ENCODE data around the gene KHDRBS2.

KHDRBS2 gene

GRCh38 chr6:61909486-61909885, 376.5 kb downstream of the KHDRBS2 start:
- no peak for TF ChIP-seq EZH2phosphoT487 (IDR thresholded peaks at IDR 0.05; ENCODE audit: low read depth)
- TF ChIP-seq, protein P1, sequence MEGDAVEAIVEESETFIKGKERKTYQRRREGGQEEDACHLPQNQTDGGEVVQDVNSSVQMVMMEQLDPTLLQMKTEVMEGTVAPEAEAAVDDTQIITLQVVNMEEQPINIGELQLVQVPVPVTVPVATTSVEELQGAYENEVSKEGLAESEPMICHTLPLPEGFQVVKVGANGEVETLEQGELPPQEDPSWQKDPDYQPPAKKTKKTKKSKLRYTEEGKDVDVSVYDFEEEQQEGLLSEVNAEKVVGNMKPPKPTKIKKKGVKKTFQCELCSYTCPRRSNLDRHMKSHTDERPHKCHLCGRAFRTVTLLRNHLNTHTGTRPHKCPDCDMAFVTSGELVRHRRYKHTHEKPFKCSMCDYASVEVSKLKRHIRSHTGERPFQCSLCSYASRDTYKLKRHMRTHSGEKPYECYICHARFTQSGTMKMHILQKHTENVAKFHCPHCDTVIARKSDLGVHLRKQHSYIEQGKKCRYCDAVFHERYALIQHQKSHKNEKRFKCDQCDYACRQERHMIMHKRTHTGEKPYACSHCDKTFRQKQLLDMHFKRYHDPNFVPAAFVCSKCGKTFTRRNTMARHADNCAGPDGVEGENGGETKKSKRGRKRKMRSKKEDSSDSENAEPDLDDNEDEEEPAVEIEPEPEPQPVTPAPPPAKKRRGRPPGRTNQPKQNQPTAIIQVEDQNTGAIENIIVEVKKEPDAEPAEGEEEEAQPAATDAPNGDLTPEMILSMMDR (IDR thresholded peaks at IDR 0.05; ENCODE audit: low read depth, low read length): no peak
- Histone ChIP-seq H3K36me3 (replicated peaks; ENCODE audit: low read depth, low read length) (no peaks in the 10 kb centered on the region), H3K4me2 (ENCODE audit: low read length) (no peak overlapping the region), H3K9ac (ENCODE audit: low read length) (no peak overlapping the region), H3K9me3 (ENCODE audit: insufficient read depth, low read length) (no peaks in the 10 kb centered on the region), H3K27ac (ENCODE audit: low read length) (no peak overlapping the region), H3K4me3 (ENCODE audit: low read length) (no peak overlapping the region), H4K20me1 (ENCODE audit: insufficient read depth, low read length) (no peaks in the 10 kb centered on the region), H2AFZ (ENCODE audit: low read depth, low read length) (no peak overlapping the region), H3K4me1 (ENCODE audit: low read length) (no peaks in the 10 kb centered on the region), H3K79me2 (ENCODE audit: low read length) (no peaks in the 10 kb centered on the region), H3K27me3 (ENCODE audit: low read depth, low read length) (no peaks in the 10 kb centered on the region)

DNA sequence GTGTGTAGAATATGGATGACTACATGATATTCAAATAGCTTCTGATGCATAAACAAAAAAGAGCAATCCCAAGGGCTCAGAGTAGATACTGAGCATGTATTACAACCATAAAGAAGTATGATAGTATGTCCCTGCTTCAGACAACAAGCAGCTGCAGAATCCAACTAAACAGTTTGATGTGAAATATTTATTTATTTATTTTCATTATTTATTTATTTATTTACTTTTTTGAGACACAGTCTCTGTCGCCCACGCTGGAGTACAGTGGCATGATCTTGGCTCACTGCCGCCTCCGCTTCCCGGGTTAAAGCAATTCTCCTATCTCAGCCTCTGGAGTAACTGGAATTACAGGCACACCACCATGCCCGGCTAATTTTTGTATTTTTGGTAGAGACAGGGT, 384.3 kb downstream of the KHDRBS2 start:
- Histone ChIP-seq H3K27me3 (ENCODE audit: low read depth, low read length) (no peaks in the 10 kb centered on the region), H3K27ac (ENCODE audit: low read length) (no peak overlapping the region), H3K79me2 (ENCODE audit: low read length) (no peaks in the 10 kb centered on the region), H3K4me3 (ENCODE audit: low read length) (no peak overlapping the region), H3K9me3 (ENCODE audit: insufficient read depth, low read length) (no peaks in the 10 kb centered on the region), H3K36me3 (replicated peaks; ENCODE audit: low read depth, low read length) (no peaks in the 10 kb centered on the region), H3K9ac (ENCODE audit: low read length) (no peak overlapping the region), H2AFZ (ENCODE audit: low read depth, low read length) (no peak overlapping the region), H3K4me1 (ENCODE audit: low read length) (no peaks in the 10 kb centered on the region), H3K4me2 (ENCODE audit: low read length) (no peak overlapping the region), H4K20me1 (ENCODE audit: insufficient read depth, low read length) (no peaks in the 10 kb centered on the region)
- TF ChIP-seq EZH2phosphoT487 (IDR thresholded peaks at IDR 0.05; ENCODE audit: low read depth): no peak
- TF ChIP-seq, protein P1 (IDR thresholded peaks at IDR 0.05; ENCODE audit: low read depth, low read length): no peak

GRCh38 chr6:61894536-61894935, 391.5 kb downstream of the KHDRBS2 start:
- TF ChIP-seq EZH2phosphoT487 (IDR thresholded peaks at IDR 0.05; ENCODE audit: low read depth): no peak
- TF ChIP-seq, protein P1 (IDR thresholded peaks at IDR 0.05; ENCODE audit: low read depth, low read length): no peak
- no peaks in the 10 kb centered on the region for H3K27me3 ChIP-seq (ENCODE audit: low read depth, low read length)
- no peak overlapping the region for H3K27ac ChIP-seq (ENCODE audit: low read length)
- no peaks in the 10 kb centered on the region for H3K4me1 ChIP-seq (ENCODE audit: low read length)
- no peak overlapping the region for H2AFZ ChIP-seq (ENCODE audit: low read depth, low read length)
- H3K9ac ChIP-seq (ENCODE audit: low read length): no peak overlapping the region
- no peak overlapping the region for H3K4me3 ChIP-seq (ENCODE audit: low read length)
- no peak overlapping the region for H3K4me2 ChIP-seq (ENCODE audit: low read length)
- H4K20me1 ChIP-seq (ENCODE audit: insufficient read depth, low read length): no peaks in the 10 kb centered on the region
- no peaks in the 10 kb centered on the region for H3K9me3 ChIP-seq (ENCODE audit: insufficient read depth, low read length)
- no peaks in the 10 kb centered on the region for H3K79me2 ChIP-seq (ENCODE audit: low read length)
- no peaks in the 10 kb centered on the region for H3K36me3 ChIP-seq (replicated peaks; ENCODE audit: low read depth, low read length)

- TF ChIP-seq, protein P1 (IDR thresholded peaks at IDR 0.05; ENCODE audit: low read depth, low read length): no peak
- TF ChIP-seq EZH2phosphoT487 (IDR thresholded peaks at IDR 0.05; ENCODE audit: low read depth): no peak
- Histone ChIP-seq H4K20me1 (ENCODE audit: insufficient read depth, low read length) (no peaks in the 10 kb centered on the region), H3K27ac (ENCODE audit: low read length) (no peak overlapping the region), H3K36me3 (replicated peaks; ENCODE audit: low read depth, low read length) (no peaks in the 10 kb centered on the region), H3K9me3 (ENCODE audit: insufficient read depth, low read length) (no peaks in the 10 kb centered on the region), H2AFZ (ENCODE audit: low read depth, low read length) (peak overlapping the region; percentile 68; the same call in 1 of the 2 replicates), H3K9ac (ENCODE audit: low read length) (no peak overlapping the region), H3K79me2 (ENCODE audit: low read length) (no peaks in the 10 kb centered on the region), H3K4me1 (ENCODE audit: low read length) (peaks cover 8% of the 10 kb centered on the region), H3K4me2 (ENCODE audit: low read length) (no peak overlapping the region), H3K27me3 (ENCODE audit: low read depth, low read length) (no peaks in the 10 kb centered on the region), H3K4me3 (ENCODE audit: low read length) (no peak overlapping the region)
Measured at GRCh38 chr6:61887423-61887822, 398.6 kb downstream of the KHDRBS2 start.
